ENCODE results near the gene OBP2B.

- TF ChIP-seq CTCF (IDR thresholded peaks at IDR 0.05 in 4 of 5, conservative IDR thresholded peaks at IDR 0.05 in 1 of 5) (no peak), POLR2A (IDR thresholded peaks at IDR 0.05) (no peak)
These were observed 17.4 kb upstream of the OBP2B start for GRCh38 chr9:133226219-133227171.
